ENCODE results near the gene PSMA7.

PSMA7 gene

DNA sequence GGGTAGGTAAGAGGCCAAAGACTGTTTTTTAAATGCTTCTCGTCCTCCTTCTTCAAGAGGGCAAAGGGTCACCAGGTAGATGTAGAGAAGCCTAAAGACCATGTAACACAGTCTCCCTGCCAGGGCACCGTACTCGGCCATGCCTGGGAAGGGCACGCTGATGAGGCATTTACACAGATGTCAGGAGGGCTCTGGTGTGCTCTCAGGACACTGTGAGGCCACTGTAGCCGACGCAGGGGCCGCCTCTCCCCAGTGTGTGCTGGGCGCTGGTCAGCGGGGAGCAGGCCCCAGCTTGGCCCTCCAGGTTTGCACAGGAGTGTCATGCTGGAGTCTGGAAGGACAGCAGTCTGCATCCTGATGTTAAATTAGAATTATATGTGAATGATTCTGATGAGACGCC lies 32.5 kb upstream of the PSMA7 start:
- TF ChIP-seq ZFX (IDR thresholded peaks at IDR 0.05; ENCODE audit: borderline replicate concordance) = no peak
- TF ChIP-seq, protein P1, sequence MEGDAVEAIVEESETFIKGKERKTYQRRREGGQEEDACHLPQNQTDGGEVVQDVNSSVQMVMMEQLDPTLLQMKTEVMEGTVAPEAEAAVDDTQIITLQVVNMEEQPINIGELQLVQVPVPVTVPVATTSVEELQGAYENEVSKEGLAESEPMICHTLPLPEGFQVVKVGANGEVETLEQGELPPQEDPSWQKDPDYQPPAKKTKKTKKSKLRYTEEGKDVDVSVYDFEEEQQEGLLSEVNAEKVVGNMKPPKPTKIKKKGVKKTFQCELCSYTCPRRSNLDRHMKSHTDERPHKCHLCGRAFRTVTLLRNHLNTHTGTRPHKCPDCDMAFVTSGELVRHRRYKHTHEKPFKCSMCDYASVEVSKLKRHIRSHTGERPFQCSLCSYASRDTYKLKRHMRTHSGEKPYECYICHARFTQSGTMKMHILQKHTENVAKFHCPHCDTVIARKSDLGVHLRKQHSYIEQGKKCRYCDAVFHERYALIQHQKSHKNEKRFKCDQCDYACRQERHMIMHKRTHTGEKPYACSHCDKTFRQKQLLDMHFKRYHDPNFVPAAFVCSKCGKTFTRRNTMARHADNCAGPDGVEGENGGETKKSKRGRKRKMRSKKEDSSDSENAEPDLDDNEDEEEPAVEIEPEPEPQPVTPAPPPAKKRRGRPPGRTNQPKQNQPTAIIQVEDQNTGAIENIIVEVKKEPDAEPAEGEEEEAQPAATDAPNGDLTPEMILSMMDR (IDR thresholded peaks at IDR 0.05) = no peak
- H3K27ac ChIP-seq = no peak overlapping the region

GRCh38 chr20:62174870-62175624 lies 31.9 kb upstream of the PSMA7 start:
- TF ChIP-seq, protein P1 (IDR thresholded peaks at IDR 0.05) = no peak
- TF ChIP-seq ZFX (IDR thresholded peaks at IDR 0.05; ENCODE audit: borderline replicate concordance) = no peak
- no peak overlapping the region for H3K27ac ChIP-seq

DNA sequence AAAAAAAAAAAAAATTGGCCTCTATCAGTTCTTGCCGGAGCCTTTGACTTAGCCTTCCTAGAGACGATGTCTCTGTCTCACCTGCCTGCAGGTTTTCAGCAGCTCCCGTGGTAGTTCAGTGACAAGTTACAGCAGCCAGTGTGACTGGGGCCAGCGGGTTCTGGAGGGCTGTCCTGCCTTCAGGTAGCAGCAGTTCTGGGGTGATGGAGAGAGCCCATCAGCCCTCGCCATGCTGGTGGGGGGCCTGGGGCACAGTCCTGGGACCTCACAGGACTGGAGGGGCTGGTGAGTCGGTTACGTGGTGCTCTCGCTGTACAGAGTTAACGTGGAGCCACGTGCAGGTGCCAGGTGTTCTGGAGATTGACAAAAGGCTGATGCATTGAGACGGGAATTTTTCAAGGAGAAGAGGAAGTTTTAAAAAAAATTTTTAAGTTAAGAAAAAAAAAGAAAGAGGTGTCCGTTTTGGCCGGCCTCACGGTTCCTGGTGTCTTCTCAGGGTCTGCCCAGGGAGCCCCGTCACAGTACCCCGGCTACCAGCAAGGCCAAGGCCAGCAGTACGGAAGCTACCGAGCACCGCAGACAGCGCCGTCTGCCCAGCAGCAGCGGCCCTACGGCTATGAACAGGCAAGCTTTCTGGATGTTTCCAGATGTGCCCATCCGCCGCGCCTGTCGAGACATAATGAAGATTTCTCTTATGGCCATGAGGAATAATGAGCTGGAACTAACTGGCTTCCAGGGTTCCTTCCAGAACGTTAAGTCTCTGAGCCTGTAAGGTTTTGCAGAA lies 31.0 kb upstream of the PSMA7 start:
- TF ChIP-seq ZFX (IDR thresholded peaks at IDR 0.05; ENCODE audit: borderline replicate concordance) = no peak
- TF ChIP-seq, protein P1 (IDR thresholded peaks at IDR 0.05) = no peak
- H3K27ac ChIP-seq = no peak overlapping the region

- TF ChIP-seq, protein P1 (IDR thresholded peaks at IDR 0.05) = no peak
- TF ChIP-seq ZFX (IDR thresholded peaks at IDR 0.05; ENCODE audit: borderline replicate concordance) = no peak
- H3K27ac ChIP-seq = no peak overlapping the region
Observed at GRCh38 chr20:62172666-62173065, 29.5 kb upstream of the PSMA7 start.

- no peak overlapping the region for H3K27ac ChIP-seq
- no peak for TF ChIP-seq ZFX (IDR thresholded peaks at IDR 0.05; ENCODE audit: borderline replicate concordance)
- TF ChIP-seq, protein P1 (IDR thresholded peaks at IDR 0.05) = no peak
Observed at GRCh38 chr20:62171245-62171644, 28.1 kb upstream of the PSMA7 start.

DNA sequence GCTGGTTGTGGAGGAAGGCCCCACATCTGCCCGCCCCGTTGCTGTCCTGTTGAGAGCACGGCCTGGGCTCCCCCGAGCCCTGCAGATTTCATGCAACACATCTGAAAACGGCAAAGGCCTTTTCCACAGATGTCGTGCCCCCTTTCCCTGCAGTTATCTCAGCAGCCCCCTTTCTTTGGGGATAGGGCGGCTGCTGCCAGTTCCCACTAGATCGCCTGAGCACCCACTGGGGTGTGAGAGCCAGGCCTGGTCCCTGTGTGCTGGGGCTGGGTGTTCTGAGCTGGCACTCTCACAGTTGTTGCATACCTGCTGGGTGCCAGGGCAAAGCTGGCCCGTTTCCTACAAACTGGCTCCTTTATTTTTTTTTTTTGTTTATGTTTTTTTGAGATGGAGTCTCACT lies 27.3 kb upstream of the PSMA7 start:
- TF ChIP-seq, protein P1 (IDR thresholded peaks at IDR 0.05) = no peak
- TF ChIP-seq ZFX (IDR thresholded peaks at IDR 0.05; ENCODE audit: borderline replicate concordance) = no peak

DNA sequence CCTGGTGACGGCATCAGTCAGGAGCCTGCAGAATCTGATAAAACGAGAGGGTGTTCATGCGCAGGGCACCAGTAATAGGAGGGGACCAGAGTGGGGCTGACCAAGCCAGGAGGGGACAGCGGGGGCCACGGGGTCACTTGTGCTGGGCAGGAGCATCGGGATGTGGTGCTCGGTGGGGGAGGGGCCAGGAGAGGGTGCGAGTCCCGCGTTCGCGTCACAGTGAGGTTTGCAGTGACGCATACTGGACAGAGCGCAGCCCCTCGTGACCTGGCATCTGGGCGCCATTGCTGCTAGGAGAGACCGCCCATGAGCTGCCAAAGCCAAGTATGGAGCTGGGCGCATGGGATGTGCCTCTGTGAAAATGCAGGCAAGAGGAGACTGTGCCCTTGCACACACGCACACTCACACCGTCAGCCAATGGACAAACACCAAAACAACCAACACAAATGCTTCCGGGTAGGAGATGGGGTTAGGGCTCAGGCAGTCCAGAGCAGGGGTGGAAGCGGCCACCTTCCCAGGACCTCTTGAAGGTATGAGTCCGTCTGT lies 25.8 kb upstream of the PSMA7 start:
- no peak overlapping the region for H3K27ac ChIP-seq
- TF ChIP-seq, protein P1 (IDR thresholded peaks at IDR 0.05) = no peak
- no peak for TF ChIP-seq ZFX (IDR thresholded peaks at IDR 0.05; ENCODE audit: borderline replicate concordance)

More for the DNA sequence above, 27.3 kb upstream of the PSMA7 start:
- H3K27ac ChIP-seq = no peak overlapping the region
